Measurements from ENCODE around the gene NOVA2.
A peak's percentile ranks its signal among the peaks of the same experiment; 100 is the strongest.
"Not testable (repeated sequence)": the region's sequence is repeated elsewhere in the genome, so short reads cannot be mapped to it uniquely, and the experiment has no call there.

NOVA2 gene

DNA sequence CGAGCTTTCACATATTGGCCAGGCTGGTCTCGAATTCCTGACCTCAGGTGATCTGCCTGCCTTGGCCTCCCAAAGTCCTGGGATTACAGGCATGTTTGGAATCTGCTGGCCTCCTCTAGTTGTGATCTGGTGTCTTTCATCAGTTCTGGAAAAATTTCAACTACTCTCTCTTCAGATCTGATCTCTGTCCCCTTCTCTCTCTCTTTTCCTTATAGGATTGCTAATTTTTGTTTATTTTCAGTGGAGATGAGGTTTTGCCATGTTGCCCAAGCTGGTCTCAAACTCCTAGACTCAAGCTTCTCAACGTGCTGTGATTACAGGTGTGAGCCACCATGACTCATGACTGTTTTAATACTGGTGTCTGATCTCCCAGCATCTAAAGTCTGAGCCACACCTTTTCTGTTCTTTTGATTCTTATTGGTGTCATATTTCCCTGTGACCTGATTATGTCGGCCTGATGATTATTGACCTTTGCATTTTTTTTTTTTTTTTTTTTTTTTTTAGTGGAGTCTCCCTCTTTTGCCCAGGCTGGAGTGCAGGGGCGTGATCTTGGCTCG lies 48.7 kb downstream of the NOVA2 start:
- DNase-seq (ENCODE audit: low read depth) = no peak

- DNase-seq (ENCODE audit: low read depth) = no peak
These were observed 51.4 kb downstream of the NOVA2 start for GRCh38 chr19:45922281-45922680.

DNA sequence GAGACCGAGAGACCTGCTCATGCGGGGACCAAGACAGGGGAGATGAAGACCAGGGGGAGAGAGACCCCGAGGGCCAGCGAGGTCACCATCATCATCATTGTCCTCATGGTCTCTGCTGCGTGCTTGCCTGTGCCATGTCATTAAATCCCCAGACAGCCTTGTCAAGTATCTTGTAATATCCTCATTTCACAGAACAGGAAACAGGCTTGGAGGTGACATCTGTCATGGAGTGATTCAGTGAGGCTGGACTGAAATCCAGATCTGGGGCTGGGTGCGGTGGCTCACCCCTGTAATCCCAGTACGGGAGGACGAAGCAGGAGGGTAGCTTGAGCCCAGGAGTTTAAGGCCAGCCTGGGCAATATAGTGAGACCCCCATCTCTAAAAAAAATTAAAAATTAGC lies 53.2 kb downstream of the NOVA2 start:
- no peak for DNase-seq (ENCODE audit: low read depth)

GRCh38 chr19:45919678-45920077 lies 54.0 kb downstream of the NOVA2 start:
- DNase-seq (ENCODE audit: low read depth) = no peak

DNA sequence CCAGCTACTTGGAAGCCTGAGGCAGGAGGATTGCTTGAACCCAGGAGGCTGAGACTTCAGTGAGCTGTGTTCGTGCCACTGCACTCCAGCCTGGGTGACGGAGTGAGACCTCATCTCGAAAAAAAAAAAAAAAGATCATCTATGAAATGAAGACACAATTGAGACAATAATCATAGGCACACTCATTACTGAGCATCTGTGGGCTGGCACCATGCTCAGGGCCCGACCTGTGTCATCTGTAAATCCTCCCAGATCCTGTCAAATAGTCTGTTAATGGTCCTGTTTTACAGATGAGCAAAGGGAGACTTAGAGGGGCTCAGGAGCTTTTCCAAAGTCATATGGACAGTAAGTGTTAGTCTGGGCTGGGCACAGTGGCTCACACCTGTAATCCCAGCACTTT lies 54.9 kb downstream of the NOVA2 start:
- no peak for DNase-seq (ENCODE audit: low read depth)

DNA sequence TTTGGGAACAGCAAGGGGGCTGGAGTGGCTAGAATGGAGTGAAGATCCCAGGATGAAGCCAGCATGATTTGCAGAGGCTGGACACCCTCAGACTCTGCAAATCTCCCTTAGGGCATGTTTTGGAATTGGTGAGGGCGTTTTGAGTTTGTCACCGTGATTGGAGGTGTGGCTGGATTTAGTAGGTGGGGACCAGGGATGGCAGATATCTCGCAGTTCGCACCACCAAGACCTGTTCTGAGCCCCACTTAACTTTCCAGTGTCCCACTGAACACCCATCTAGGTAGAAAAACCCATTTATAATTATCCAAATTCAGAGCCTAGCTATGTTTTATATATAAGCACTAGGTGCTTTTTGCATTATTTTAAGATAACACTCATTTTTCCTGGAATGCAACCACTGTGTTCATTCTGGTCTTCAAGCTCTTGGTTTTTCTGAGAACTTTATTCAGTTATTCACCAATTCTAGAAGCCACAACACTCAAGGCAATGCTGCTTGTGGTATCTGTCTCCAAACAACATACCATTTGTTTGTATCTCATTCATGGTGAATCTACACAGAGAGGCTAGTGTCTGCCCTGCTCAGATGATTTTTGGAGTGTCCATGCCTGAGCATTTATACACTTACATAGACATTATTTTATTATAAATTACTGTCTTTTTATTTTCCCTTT lies 56.1 kb downstream of the NOVA2 start:
- DNase-seq (ENCODE audit: low read depth) = no peak

DNA sequence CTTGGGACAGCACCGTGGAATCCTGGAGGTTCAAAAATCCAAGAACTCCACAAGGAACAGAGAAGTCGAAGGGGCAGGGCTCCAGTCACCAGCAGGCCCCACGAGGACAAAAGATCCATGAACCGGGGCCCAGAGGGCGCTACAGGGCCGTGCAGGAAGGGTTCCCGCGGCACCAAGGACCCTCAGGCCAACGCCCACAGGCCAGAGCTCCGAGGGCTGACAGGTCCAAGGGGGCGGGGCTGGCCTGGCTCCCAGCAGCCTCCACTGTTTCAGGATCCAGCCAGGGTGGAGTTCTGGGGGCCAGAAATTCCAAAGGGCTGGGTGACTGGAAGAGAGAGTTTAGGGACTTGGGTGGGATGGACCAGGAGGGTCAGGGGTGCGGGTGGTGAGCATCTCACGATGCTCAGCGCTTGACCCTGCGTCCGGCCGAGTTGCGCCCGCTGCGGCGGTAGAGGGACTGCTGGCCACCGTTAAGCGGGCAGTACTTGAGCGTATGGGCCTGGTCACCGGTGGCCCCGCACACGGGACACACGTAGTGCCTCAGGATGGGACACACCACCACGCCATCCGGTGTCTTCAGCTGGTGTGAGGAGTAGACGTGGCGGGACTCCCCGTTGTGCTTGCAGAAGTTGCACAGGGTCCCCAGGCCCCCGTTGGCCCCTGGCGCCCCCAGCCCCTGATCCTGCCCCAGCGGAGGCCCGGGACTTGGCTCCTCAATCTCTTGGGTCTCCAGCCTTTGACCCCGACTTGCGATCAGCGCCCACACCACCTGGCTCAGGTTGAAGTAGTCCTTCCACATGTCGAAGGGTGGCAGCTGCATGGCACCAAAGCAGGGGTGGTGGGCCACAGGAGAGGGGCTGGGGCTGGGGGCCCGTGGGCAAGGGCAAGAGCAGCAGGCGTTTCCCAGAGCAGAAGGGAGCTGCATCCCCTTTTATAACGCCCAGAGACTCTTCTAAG lies 59.5 kb downstream of the NOVA2 start, which contains the start of gene NANOS2:
Gene NANOS2 (minus strand): TSS at position 905 of the 957 bp plus-strand sequence. CDS start 85 bp downstream, at position 820.
- no peak for DNase-seq (ENCODE audit: low read depth)

DNA sequence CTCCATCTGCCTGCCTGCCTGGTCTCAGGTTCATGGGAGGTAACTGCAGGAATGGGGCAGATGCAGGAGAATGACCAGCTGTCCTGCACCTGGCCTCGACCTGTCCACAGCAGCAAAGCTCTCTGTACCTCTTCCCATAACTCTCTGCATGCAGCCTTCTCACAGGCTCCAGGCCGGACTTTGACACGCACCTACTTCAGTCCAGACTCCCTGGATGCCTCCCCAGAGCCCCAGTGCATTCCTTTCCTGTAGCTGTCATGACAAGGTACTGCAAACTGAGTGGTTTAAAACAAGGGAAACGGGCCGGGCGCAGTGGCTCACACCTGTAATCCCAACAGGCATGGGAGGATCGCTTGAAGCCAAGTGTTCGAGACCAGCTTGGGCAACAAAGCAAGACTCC lies 62.4 kb downstream of the NOVA2 start:
- no peak for DNase-seq (ENCODE audit: low read depth)

- DNase-seq (ENCODE audit: low read depth) = no peak
These were observed 64.7 kb downstream of the NOVA2 start for GRCh38 chr19:45908956-45909355.

DNA sequence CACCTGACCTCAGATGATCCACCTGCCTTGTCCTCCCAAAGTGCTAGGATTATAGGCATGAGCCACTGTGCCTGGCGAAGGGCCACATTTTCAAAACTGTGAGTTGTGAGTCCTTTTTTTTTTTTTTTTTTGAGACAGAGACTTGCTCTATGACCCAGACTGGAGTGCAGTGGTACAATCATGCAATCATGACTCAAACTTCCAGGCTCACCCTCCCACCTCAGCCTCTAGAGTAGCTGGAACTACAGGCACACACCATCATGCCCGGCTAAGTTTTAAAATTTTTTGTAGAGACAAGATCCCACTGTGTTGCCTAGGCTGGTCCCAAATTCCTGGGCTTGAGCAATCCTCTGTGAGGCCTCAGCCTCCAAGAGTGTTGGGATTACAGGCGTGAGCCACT lies 67.4 kb downstream of the NOVA2 start:
- DNase-seq (ENCODE audit: low read depth) = no peak

- no peak for DNase-seq (ENCODE audit: low read depth)
These were observed 68.7 kb downstream of the NOVA2 start for GRCh38 chr19:45905011-45905410.

GRCh38 chr19:45902651-45903625 lies 70.7 kb downstream of the NOVA2 start:
- peak; percentile 99 for DNase-seq (ENCODE audit: low read depth)

DNA sequence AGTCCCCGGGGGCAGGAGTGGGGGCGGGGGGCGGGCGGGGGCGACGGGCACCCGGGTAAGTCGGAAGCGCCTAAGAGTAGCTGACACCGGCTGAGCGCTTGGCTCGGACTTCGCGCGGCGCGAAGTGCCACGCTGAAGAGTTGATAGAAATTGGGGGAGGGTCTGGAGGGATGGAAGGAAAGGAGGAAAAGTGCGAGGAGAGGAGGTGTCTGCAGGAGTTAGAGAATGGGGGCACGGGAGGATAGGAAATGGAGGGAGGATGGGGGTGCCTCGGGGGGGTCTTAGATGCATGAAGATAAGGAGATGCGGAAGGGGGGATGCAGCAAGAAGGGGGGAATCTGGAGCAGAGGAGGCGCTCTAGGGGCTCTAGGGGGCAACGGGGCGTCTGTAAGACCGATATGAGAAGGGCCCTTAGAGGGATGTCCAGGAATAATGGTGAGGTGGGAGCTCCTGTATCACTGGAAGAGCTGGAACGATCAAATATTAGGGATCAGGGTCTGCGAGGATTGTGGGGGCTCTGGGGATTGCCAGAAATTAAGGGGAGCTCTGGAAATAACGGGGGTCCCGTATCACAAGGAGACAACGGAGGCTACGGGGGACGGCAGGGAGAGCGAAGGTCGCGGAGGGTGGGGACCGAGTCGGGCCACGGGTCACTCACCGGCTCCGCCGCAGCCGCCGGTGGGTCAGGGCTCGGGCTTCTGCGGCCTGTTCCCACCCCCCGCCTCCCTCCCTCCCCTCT lies 71.6 kb downstream of the NOVA2 start, which contains the start of gene MYPOP:
Gene MYPOP (minus strand): TSS at position 702 of the 739 bp plus-strand sequence. CDS start 840 bp downstream, outside the sequence.
- no peak for DNase-seq (ENCODE audit: low read depth)

DNA sequence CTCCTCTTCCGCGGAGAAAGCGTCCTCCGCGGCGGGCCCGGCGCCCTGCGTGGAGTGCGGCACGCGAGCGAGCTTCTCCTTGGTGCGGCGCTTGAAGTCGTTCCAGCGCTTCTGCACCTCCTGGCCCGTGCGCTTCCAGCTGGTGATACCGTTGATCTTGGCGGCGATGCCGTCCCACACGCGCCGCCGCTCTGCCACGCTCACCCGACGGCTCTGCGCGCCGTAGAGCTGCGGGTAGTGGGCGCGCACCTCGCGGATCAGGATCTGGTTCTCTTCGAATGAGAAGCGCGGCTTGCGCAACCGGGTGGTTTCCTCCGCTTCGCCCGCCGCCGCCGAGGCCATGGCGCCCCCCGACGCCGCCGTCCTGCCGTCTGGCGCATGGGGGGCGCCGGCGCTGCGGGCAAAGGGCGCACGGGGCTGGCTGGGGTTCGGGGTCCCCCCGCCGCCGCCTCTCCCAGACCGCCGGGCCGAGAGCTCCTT lies 72.2 kb downstream of the NOVA2 start:
- DNase-seq (ENCODE audit: low read depth) = peak; percentile 19

- DNase-seq (ENCODE audit: low read depth) = no peak
These were observed 72.8 kb downstream of the NOVA2 start for GRCh38 chr19:45900738-45901431.

GRCh38 chr19:45899919-45900589 lies 73.6 kb downstream of the NOVA2 start:
- DNase-seq (ENCODE audit: low read depth) = no peak

DNA sequence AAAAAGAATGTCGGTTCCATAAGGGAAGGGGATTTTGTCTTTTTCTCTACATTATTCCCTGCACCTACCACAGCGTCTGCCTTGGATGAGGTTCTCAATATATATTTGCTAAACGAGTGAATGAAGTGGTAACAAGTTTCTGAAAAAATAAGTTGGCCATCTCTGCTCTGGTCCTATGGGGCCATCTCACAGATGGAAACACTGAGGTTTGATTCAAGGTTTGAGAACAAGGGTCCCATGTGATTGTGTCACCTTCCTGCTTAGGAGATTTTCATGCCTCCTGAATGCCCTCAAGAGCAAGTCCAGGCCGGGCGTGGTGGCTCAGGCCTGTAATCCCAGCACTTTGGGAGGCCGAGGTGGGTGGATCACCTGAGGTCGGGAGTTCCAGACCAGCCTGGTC lies 74.4 kb downstream of the NOVA2 start:
- no peak for DNase-seq (ENCODE audit: low read depth)

GRCh38 chr19:45897261-45897812 lies 76.3 kb downstream of the NOVA2 start:
- DNase-seq (ENCODE audit: low read depth) = no peak

DNA sequence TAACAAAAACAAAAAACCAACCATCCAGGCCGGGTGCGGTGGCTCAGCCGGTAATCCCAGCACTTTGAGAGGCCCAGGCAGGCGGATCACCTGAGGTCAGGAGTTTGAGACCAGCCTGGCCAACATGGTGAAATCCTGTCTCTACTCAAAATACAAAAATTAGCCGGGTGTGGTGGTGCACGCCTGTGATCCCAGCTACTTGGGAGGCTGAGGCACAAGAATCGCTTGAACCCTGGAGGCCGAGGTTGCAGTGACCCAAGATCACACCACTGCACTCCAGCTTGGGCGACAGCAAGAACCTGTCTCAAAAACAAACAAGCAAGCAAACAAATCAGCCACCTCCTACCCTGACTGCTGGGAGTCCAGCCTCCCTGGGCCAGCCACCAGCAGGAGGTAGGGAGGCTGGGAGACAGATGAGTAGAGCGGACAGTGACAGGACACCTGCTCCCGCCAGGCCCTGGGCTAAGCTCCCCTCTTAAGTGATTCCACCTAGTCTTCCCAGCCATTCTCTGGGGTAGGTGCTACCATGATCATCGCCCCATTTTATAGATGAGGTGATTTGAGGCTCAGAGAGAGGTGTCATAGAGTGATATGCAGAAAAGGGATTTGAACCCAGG lies 77.6 kb downstream of the NOVA2 start:
- DNase-seq (ENCODE audit: low read depth) = not testable (repeated sequence)
